HG03139 (cell line): Measurements from ENCODE around the gene SERGEF.

Experiments
- ATAC-seq: cut with Tn5 transposase; IDR thresholded peaks from one replicate; pipeline ENCODE4 v1.9.1; 2021; ENCODE audit not compliant: unreplicated experiment

Gene SERGEF

GRCh38 chr11:17954395-17955252, 58.2 kb downstream of the SERGEF start:
- ATAC-seq = no peak

- no peak for ATAC-seq
Measured at GRCh38 chr11:17952487-17952886, 60.4 kb downstream of the SERGEF start.

GRCh38 chr11:17951685-17952388, 61.0 kb downstream of the SERGEF start:
- no peak for ATAC-seq

GRCh38 chr11:17950644-17951043, 62.2 kb downstream of the SERGEF start:
- ATAC-seq = no peak

GRCh38 chr11:17948296-17948695, 64.6 kb downstream of the SERGEF start:
- ATAC-seq = no peak

- no peak for ATAC-seq
Measured at GRCh38 chr11:17939542-17939941, 73.3 kb downstream of the SERGEF start.

- ATAC-seq = no peak
Measured at GRCh38 chr11:17936790-17937189, 76.1 kb downstream of the SERGEF start.

GRCh38 chr11:17934194-17934593, 78.7 kb downstream of the SERGEF start:
- ATAC-seq = no peak

GRCh38 chr11:17933708-17934107, 79.1 kb downstream of the SERGEF start:
- no peak for ATAC-seq

GRCh38 chr11:17932472-17932871, 80.4 kb downstream of the SERGEF start:
- ATAC-seq = no peak

- ATAC-seq = no peak
Measured at GRCh38 chr11:17931595-17931994, 81.3 kb downstream of the SERGEF start.

GRCh38 chr11:17930544-17931125, 82.2 kb downstream of the SERGEF start:
- no peak for ATAC-seq

GRCh38 chr11:17929171-17929570, 83.7 kb downstream of the SERGEF start:
- no peak for ATAC-seq

GRCh38 chr11:17927681-17928343, 85.0 kb downstream of the SERGEF start:
- no peak for ATAC-seq

GRCh38 chr11:17927041-17927440, 85.8 kb downstream of the SERGEF start:
- no peak for ATAC-seq

- no peak for ATAC-seq
Measured at GRCh38 chr11:17924713-17925112, 88.1 kb downstream of the SERGEF start.

GRCh38 chr11:17923217-17923616, 89.6 kb downstream of the SERGEF start:
- no peak for ATAC-seq

- ATAC-seq = no peak
Measured at GRCh38 chr11:17922416-17922788, 90.4 kb downstream of the SERGEF start.

- ATAC-seq = no peak
Measured at GRCh38 chr11:17921659-17922415, 91.0 kb downstream of the SERGEF start.

GRCh38 chr11:17918049-17918605, 94.7 kb downstream of the SERGEF start:
- no peak for ATAC-seq
